HTERT RPE-1 (cell line): ENCODE data around the gene TBCD.

ENCODE experiments used
- in situ Hi-C: fragments of 300-500 bp; cut with MboI; formaldehyde crosslinking; loops from 4 replicates; pipeline ENCODE4 v1.14.3; 2020; ENCODE audit warnings: low sequenced_read_pairs

Gene TBCD

GRCh38 chr17:82868715-82869131 lies 116.9 kb downstream of the TBCD start:
- in situ Hi-C loops: no loop called here

GRCh38 chr17:82869536-82869935 lies 117.7 kb downstream of the TBCD start:
- in situ Hi-C loops: no loop called here

GRCh38 chr17:82870091-82870491 lies 118.2 kb downstream of the TBCD start:
- in situ Hi-C loops: no loop called here

- in situ Hi-C loops: no loop called here
Measured at GRCh38 chr17:82870541-82870940, 118.7 kb downstream of the TBCD start.

GRCh38 chr17:82871056-82871775 lies 119.4 kb downstream of the TBCD start:
- in situ Hi-C loops: no loop called here

- in situ Hi-C loops: no loop called here
Measured at GRCh38 chr17:82871776-82872561, 120.1 kb downstream of the TBCD start.

GRCh38 chr17:82872591-82873520 lies 121.0 kb downstream of the TBCD start:
- in situ Hi-C loops: no loop called here

GRCh38 chr17:82873521-82873920 lies 121.7 kb downstream of the TBCD start:
- in situ Hi-C loops: no loop called here

- in situ Hi-C loops: no loop called here
Measured at GRCh38 chr17:82874011-82874835, 122.4 kb downstream of the TBCD start.

GRCh38 chr17:82875407-82875856 lies 123.6 kb downstream of the TBCD start:
- in situ Hi-C loops: no loop called here

- in situ Hi-C loops: no loop called here
Measured at GRCh38 chr17:82876149-82876548, 124.3 kb downstream of the TBCD start.

- in situ Hi-C loops: no loop called here
Measured at GRCh38 chr17:82876602-82877379, 124.9 kb downstream of the TBCD start.

- in situ Hi-C loops: no loop called here
Measured at GRCh38 chr17:82878527-82878926, 126.7 kb downstream of the TBCD start.

GRCh38 chr17:82879241-82879640 lies 127.4 kb downstream of the TBCD start:
- in situ Hi-C loops: no loop called here

- in situ Hi-C loops: no loop called here
Measured at GRCh38 chr17:82880620-82881323, 128.9 kb downstream of the TBCD start.

- in situ Hi-C loops: no loop called here
Measured at GRCh38 chr17:82881324-82881823, 129.5 kb downstream of the TBCD start.

- in situ Hi-C loops: no loop called here
Measured at GRCh38 chr17:82881900-82882714, 130.2 kb downstream of the TBCD start.
